Ishikawa (cell line): ENCODE measurements around the gene SMPX.

Experiments used
- CEBPB ChIP-seq: IDR thresholded peaks from 2 replicates; pipeline ENCODE4 v1.6.1; 2012
- CREB1 ChIP-seq: IDR thresholded peaks from 2 replicates; pipeline ENCODE4 v1.6.1; 2012; ENCODE audit warnings: low read depth
- EP300 ChIP-seq: IDR thresholded peaks from 2 replicates; pipeline ENCODE4 v1.6.1; 2012; ENCODE audit warnings: borderline replicate concordance
- NFIC ChIP-seq: IDR thresholded peaks from 2 replicates; pipeline ENCODE4 v1.6.1; 2012
- RAD21 ChIP-seq: IDR thresholded peaks from 2 replicates; pipeline ENCODE4 v1.6.1; 2012; ENCODE audit warnings: low read depth
- TAF1 ChIP-seq: IDR thresholded peaks from 2 replicates; pipeline ENCODE4 v1.6.1; 2012; ENCODE audit warnings: low read depth, mild to moderate bottlenecking
- TCF12 ChIP-seq: IDR thresholded peaks from 2 replicates; pipeline ENCODE4 v1.6.1; 2012; ENCODE audit warnings: low read depth
- TEAD4 ChIP-seq: IDR thresholded peaks from 2 replicates; pipeline ENCODE4 v1.6.1; 2012
- YY1 ChIP-seq: IDR thresholded peaks from 2 replicates; pipeline ENCODE4 v1.6.1; 2012; ENCODE audit warnings: low read depth
- TF ChIP-seq, protein P1 (sequence below): IDR thresholded peaks from 2 replicates; pipeline ENCODE4 v1.6.1; 2012
- TF ChIP-seq, protein P2 (sequence below): IDR thresholded peaks from 2 replicates; pipeline ENCODE4 v1.6.1; 2012; ENCODE audit warnings: low read depth, mild to moderate bottlenecking

DNA sequence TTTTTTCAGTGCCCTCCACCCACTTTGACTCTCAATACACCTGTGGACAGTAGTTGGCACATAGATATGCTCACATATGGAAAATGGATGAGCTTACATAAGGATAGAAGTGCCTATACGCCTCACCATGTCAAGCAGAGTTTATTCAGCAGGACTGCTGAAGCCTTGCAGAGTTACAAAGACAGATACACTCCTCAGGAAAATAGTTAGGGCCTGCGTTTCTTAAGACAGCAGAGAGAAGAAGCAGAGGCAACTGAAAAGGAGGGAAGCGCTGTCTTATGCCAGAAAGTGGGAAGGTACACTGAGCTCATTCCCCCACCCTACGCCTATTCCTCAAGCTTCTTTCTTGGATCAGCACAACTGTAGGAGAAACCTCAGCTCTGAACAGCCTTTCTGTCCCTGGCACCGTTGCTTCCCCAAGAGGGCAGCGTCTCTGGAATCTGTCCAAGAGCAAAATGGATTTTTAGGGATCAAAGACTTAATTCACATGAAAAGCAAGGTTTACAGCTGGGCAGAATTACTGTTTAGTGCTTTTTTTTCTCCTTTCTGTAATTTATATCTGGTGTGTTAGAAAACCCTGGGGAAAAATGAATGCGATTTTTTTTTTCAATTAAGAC is 44.2 kb upstream of the SMPX start:
- TF ChIP-seq EP300 (no peak), YY1 (no peak), CEBPB (no peak), TEAD4 (no peak), CREB1 (no peak), RAD21 (no peak), NFIC (no peak), TAF1 (no peak), TCF12 (no peak)
- TF ChIP-seq, protein P1, sequence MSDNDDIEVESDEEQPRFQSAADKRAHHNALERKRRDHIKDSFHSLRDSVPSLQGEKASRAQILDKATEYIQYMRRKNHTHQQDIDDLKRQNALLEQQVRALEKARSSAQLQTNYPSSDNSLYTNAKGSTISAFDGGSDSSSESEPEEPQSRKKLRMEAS, result no peak
- TF ChIP-seq, protein P2, sequence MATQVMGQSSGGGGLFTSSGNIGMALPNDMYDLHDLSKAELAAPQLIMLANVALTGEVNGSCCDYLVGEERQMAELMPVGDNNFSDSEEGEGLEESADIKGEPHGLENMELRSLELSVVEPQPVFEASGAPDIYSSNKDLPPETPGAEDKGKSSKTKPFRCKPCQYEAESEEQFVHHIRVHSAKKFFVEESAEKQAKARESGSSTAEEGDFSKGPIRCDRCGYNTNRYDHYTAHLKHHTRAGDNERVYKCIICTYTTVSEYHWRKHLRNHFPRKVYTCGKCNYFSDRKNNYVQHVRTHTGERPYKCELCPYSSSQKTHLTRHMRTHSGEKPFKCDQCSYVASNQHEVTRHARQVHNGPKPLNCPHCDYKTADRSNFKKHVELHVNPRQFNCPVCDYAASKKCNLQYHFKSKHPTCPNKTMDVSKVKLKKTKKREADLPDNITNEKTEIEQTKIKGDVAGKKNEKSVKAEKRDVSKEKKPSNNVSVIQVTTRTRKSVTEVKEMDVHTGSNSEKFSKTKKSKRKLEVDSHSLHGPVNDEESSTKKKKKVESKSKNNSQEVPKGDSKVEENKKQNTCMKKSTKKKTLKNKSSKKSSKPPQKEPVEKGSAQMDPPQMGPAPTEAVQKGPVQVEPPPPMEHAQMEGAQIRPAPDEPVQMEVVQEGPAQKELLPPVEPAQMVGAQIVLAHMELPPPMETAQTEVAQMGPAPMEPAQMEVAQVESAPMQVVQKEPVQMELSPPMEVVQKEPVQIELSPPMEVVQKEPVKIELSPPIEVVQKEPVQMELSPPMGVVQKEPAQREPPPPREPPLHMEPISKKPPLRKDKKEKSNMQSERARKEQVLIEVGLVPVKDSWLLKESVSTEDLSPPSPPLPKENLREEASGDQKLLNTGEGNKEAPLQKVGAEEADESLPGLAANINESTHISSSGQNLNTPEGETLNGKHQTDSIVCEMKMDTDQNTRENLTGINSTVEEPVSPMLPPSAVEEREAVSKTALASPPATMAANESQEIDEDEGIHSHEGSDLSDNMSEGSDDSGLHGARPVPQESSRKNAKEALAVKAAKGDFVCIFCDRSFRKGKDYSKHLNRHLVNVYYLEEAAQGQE, result no peak
